Left cardiac atrium (tissue), 4 donors: ENCODE results near the gene ARID5B. TPM values are rescaled to one million over a fixed set of nuclear protein-coding genes. Genes with fewer than 3 reads are reported as not detected.

Experiments
- ATAC-seq, 2 donors: fragments of 200-7000 bp; cut with Tn5 transposase; one replicate each; pipeline ENCODE4 v1.9.1; 2020; ENCODE audit warnings: mild to moderate bottlenecking in 2 of 2, moderate library complexity in 2 of 2
- DNase-seq: peaks from one replicate; pipeline ENCODE4 v3.0.0-alpha.2; 2020
- intact Hi-C, 2 donors: fragments of 100-400 bp; cut with DNase I; formaldehyde crosslinking; loops; one replicate each; pipeline versions ENCODE4 v1.14.1 to v1.15.1; 2022 to 2023
- total RNA-seq, 2 donors: library from RNA; stranded (reverse); fragmentation: NEBNext Ultra II Directional; extraction: Animal tissue kit (Norgen Biotek cat#: 25700); gene quantifications; one replicate each; pipeline ENCODE4 v1.2.1, GENCODE V29; 2021
- donor health status: DM: no; HTN: yes; CAD: no.
- donor health status: DM: no; HTN: yes; CAD: no; lungs with severe emphysema.
- donor health status: DM: yes; HTN: yes; CAD: no.
- donor health status: Dilated cardiomyopathy.

The ARID5B gene
- total RNA-seq, 2 donors from 2014 or later, result 36.5 to 37.9 TPM

DNA sequence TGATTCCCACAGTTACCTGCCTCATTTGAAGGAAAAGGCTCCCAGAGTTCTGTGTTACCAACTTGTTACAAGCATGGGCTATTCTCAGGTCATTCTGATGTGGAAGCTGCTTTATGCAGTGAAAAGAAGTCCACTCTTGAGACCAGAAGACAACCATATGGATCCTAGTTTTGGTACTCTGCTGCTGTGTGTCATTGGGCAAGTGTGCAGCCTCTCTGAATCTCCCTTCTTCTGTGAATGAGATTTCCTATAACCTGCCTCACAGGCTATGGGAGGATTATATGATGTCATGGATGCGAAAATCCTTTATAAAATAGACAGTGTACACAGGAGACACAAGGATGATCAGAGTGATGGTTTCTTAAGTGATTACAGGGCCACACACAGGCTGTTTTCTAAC is 166.1 kb downstream of the ARID5B start:
- DNase-seq, result no peak
- ATAC-seq, result no peak
- intact Hi-C loops, result no loop called here

DNA sequence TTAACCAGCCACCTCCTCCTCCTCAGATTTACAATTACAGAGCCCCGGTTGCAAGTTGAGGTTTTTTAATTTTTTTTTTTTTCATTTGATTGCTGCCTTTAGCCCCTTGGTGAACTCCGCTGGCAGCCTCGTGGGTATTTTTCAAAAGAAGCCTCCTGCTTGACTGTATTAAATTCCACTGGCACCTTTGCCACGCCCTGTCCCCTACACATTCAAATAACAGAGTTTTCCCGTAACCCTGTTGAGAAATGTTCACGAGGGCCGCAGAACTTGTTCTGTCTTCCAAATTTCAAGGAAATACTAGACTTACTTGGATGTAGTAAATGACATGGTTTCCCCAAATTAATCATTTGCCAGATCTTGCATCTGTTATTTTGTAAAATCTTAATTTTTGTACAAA is 167.0 kb downstream of the ARID5B start:
- ATAC-seq (no peak), DNase-seq (no peak)
- intact Hi-C loops, result no loop called here

DNA sequence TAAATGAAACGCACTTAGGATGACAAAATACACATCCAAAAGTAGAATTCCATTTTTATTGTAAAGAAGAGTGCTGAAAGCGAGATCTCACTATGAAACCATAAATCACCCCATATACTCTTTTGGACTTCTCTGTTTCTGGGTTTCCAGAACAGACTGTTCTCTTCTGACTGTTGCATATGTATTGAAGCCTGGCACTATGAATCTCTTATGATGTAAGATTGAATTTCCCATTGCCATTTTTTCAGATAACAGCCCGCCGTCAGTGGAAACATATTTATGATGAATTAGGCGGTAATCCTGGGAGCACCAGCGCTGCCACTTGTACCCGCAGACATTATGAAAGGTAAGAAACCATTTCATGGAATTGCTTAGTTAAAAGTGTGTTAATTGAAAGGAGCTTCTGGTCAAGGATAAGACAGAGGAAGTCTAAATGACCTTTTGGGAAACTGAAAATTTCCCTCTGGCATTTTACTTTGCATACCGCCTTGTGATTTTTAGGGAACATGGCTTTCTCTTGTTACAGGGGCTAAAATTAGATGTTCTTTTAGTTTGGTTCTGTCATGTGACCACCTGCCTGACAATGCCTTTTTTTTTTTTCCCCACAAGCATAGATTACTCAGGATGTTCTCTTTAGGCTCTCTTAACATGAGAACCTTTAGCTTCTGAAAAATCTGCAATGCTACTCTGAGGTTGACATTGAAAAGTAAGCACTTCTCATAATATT is 168.1 kb downstream of the ARID5B start:
- DNase-seq, result no peak
- ATAC-seq, result peak in 1 of 2 donors; percentile 12
- intact Hi-C loops, result no loop called here

DNA sequence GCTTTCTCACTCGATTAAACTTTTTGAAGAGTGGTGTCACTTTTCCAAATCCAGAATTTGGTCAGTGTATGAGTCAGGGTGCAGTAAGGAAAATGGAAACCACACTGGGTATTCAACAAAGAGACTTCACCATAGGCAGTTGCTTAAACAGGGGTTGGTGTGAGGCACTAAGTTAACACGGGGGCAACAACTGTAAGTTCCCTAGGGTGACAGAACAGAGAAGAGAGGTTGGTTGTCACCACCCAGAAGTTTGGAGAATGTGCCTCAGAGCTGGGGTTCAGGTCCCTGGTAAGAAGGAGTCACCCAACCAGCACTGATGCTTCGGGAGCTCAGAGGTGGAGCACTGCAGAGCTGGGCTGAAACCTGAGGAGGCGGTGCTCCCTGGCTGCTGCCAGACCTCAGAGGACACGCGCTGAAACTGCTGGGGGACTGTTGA is 170.4 kb downstream of the ARID5B start:
- intact Hi-C loops, result no loop called here
- ATAC-seq, result no peak
- DNase-seq, result no peak

DNA sequence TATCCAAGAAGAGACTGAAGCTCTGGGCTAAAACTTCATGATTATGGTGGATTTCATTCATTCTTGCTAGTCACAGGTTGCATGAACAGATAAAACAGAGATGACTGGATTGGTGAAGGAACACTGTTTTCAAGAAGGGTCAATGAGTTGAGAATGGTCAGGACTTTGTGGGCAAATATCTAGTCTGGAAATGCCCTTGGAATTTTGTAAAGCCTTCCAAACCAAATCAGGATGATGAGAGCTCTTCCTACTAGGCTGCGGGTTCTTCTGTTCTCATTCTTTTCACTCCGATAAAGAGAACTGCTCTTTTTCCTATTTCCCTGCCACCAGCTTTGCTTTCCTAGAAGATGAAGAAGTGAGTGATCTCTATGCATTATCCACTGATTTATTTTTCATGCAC is 171.4 kb downstream of the ARID5B start:
- no peak for DNase-seq
- no peak for ATAC-seq
- intact Hi-C loops, result no loop called here

DNA sequence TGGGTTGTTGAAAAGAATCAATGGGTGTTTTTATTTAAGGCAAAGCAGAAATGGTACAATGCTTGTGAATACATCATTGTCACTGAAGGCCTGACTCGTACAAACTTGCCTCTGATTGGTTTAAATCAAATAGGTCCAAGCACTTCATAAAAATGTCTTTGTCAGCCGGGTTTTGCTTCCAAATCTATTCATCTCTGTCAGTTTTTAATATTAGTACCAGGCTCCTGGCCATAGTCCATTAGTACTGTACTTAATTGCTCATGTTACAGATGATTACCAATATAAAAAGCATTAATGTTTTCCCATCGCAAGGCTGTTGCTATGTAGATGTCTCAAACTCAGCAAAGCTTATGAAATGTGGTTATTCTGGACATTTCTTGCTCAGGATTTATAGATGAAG is 171.9 kb downstream of the ARID5B start:
- intact Hi-C loops, result no loop called here
- DNase-seq (no peak), ATAC-seq (no peak)

DNA sequence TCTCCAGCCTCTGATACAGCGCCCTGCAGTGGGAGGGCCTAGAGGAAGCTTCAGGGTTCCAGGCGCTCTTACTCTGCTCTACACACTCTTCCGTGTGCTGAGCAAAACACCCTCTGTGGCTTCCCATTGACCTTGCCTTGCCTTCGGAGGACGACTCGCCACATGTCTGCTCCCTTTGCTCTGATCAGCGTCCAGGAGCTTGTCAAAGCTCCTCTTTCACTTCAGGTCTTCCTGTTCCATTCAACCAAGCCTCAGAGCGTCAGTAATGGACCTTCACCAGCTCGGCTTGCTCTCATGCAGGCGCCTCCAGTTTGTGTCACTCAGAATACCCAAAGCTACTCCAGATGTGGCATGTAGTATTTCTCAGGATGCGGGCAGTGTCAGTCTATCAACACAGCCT is 173.9 kb downstream of the ARID5B start:
- DNase-seq, result no peak
- intact Hi-C loops, result no loop called here
- ATAC-seq, result peak; percentile 65 to 68

DNA sequence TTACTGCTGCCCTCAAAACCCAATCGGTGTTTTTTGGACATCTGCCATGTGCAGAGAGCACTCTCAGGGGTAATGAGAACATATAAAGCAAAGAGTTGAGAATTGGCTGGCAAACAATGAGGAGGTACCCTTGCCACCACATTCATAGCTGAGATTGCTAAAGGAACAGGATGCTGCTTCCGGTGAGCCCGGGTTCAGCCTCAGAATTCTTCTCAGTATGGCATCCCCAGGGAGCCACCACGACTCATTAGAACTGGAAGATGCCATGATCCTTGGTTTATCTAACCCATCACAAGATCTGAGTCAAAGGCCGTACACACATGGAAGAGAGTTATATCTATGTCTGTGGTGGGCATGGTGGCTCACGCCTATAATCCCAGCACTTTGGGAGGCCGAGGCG is 174.4 kb downstream of the ARID5B start:
- DNase-seq (no peak), ATAC-seq (peak in 1 of 2 donors; percentile 3)
- intact Hi-C loops, result no loop called here

DNA sequence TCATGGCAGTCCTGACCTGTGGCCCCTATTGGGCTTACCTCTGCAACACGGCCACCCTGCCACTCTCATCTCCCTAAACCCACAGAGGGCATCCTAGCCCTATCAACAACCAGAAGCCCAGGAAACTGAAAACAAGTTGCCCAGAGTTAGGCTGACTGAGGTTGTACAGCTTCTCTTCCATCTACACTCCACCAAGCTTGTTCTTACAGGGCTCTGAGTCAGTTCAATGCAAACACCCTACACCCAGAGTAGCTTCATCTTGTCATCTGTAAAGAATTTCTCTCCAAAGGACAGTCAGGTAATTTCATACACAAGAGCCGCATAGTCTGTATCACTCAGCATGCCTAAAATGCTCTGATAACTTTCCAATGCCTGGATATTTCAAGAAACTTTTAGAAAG is 175.4 kb downstream of the ARID5B start:
- intact Hi-C loops, result no loop called here
- peak in 1 of 2 donors; percentile 24 for ATAC-seq
- DNase-seq, result no peak

DNA sequence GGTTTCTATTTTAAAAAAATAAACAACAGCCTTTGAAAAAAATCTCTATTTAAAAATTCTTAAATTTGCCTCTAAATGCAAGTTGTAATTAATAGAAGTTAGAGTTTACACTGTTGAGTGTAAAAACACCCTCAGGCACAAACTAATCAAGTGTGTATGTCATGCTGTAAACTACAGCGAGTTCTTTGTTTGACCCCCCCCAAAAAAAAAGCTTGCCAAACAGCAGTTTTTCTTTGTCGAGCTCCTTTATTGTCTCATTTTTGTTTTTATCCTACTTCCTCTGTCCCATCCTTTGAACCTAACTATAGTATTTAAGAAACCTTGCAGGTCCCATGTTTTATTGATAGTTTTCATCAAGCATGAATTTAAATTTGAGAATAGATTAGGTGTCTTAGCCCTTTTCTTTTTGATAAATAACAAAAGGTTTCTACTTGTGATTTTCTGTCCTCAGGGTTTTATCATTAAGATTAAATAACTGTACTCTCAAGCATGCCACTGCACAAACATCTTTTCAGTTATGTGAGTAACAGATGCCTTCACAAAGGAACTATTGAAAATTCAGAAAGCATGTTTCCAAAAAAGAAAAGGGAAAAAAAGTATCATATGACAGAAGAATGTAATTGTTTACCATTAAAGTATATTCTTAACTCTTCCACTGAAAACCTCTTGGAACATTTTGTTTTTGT is 176.0 kb downstream of the ARID5B start:
- DNase-seq (no peak), ATAC-seq (no peak)
- intact Hi-C loops, result no loop called here

DNA sequence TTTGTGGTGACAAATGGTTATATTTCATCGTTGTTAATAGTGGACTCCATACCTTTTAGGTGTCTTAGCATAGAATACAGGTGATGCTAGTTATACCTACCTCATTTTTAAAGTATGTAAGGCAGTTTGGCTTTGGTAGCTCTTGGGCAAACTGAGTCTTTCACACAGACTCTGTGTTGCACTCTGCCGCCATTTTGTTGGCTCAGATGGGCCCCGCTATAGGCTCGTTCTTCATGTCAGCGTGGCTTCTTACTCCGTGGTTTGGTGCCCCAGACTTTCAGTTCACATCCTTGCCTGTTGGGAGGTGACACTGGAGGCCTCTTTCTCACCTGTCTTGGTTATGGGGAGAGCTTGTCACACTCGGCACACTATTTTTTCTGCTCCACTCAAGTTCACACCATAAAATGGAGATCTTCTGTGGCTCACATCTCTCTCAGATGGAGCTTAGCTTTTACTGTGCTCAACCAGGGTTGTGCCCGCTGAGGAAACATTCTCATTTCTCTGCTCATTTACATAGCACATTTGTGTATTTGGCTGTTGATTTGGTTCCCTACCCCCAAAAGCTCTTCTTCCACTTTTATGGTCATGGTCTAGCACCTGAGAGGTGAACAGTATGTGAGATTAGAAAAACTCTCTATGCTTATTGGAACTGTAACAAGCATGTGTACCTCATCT is 178.5 kb downstream of the ARID5B start:
- DNase-seq, result no peak
- intact Hi-C loops, result no loop called here
- ATAC-seq, result no peak

DNA sequence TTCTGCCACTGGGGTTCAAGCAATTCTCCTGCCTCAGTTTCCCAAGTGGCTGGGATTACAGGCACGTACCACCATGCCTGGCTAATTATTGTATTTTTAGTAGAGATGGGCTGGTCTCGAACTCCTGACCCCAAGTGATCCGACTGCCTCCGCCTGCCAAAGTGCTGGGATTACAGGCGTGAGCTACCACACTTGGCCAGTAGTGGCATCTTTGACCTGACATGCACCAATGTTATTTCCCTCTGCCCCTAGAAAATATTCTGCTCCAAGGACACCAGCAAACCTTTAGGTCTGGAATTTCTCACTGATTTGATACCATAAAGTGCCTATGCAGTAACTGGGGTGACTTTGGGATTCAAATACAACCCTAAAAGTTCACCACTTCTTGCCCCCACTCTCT is 179.4 kb downstream of the ARID5B start:
- DNase-seq (no peak), ATAC-seq (no peak)
- intact Hi-C loops, result no loop called here

DNA sequence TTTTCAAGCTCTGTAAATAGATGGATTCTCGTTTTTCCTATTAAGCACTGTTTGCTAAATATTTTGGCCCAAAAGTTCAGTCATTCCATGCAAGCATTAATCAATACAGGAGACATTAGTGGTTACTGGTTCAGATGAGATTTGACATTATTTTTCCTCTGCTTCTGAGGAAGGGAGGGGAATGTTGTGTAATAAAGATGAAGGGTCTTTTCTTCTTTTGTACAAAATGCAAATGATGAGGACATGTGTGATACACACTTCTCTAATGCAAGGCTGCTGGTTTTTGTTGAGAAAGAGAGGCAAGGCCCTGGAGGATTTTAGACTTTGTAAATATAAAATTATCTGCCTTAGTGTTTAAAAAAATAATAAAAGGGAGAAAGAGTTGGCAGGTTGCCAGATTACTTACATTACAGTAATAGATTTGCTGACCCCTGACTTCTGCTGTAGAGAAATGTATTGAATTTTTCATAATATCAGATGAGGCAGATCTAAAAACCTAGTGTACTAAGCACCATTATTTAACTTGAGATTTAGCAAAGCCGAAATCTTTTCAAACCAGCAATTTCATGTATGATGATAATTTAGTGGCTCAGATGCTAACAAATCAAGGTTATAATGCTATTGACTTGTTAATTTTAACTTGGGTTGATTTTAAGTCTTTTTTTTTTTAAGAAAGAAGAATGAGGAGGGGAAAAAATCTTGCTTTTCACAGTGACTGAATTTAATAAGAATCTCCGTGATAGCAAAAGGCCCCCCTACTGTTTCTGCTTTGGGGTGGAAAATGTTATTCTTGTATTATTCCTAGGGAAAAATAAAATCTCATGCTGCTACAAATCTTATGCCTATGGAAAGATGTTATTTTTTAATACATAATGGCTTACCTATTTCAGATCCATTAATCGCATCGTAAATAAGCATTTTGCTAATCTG is 180.1 kb downstream of the ARID5B start:
- intact Hi-C loops, result loop anchor here in 1 of 2 donors (2.0 kb wide), 1 partner anchor 31 kb away; no protein-coding TSS in a partner anchor
- ATAC-seq (no peak), DNase-seq (no peak)

DNA sequence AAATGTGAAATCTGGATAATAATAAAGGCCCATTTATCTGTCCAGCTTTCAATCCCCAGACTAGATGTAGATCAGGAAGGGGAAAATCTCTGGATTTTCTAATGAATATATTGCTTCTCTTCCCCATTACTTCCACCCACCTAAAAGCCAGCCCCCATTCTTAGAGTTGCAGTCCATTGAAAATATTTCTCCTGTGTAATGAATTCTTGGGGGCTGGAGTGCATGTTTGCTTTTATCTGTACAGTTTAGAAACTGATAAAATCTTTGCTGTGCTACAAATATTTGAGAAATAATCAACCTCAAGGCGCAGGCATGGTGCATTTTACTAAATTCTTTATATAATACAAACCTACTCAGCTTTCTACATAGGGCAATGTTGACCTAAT is 180.8 kb downstream of the ARID5B start:
- intact Hi-C loops, result loop anchor here in 1 of 2 donors (2.0 kb wide), 1 partner anchor 31 kb away; no protein-coding TSS in a partner anchor
- no peak for ATAC-seq

DNA sequence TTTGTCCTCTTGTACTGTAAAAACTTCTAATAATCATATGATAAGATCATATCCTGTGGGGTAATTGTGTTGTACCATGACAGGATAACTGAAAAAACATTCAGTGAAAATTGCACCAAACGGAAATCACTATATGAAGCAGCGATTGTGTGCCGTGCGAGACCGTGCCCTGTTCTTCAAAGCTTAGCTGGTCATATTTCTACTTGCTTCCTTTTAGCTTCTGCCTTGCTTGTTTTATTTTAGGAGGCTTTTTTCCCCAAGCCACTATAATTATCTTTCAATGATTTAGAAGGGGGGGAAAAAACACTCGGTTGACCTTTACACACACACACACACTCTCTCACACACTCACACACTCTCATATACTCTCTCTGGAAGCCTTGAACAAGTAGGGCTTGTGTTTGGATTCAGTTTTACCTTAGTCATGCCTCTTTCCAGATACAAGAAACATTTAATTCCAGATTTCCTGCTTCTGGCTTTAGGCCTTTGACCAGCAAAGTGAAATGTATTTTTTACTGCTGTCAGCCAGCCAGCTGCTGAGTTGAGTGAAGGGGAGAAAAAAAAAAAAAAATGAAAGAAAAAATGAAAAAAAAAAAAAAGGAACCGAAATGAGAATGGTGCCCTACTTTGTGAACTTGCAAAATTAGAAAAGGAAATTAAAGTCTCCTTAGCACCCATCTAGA is 181.4 kb downstream of the ARID5B start:
- intact Hi-C loops, result loop anchor here in 1 of 2 donors (2.0 kb wide), 1 partner anchor 32 kb away; no protein-coding TSS in a partner anchor
- ATAC-seq, result peak; percentile 44 to 52
- no peak for DNase-seq

More for the DNA sequence above, 180.8 kb downstream of the ARID5B start:
- DNase-seq, result no peak

DNA sequence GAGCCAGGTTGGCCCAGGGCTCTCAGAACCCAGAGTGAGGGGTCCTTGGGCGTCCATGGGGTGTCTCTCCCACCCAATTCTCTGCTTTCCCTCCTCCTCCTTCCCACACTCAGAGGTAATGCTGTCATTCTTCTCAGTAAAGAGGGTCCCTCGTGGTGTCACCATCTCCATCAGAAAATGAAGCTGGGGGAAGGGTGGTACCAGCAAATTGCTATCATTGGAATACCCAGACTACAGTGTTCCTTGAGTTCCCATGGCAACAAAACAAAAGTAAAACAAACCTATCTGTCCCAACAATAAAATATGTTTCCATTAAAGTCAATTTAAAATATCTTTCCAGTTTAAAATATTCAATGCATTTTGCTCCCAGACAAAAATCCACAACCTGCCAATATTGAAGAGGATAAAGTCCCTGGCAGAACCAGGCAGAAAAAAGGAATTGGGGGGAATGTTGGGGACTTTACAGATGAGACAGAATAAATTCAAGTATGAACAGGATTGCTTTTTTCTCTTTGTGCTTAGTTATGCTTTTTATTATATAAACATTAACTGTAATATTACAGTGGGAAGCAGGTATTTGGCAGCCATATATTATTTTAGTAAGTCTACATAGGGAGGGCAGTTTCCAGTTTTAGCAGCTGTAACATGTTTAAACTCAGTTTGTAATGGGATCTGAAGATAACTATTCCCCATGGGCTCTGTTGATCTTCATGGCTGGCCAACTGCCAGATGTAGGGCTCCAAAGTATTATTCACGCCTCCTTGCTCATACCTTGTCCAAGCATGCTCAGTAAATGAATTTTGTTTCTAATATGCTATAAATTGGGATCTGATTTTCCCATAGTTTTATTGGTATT is 182.1 kb downstream of the ARID5B start:
- ATAC-seq (peak; percentile 66 to 82), DNase-seq (peak; percentile 82)
- intact Hi-C loops, result loop anchor here in 1 of 2 donors (2.0 kb wide), 1 partner anchor 33 kb away; no protein-coding TSS in a partner anchor

DNA sequence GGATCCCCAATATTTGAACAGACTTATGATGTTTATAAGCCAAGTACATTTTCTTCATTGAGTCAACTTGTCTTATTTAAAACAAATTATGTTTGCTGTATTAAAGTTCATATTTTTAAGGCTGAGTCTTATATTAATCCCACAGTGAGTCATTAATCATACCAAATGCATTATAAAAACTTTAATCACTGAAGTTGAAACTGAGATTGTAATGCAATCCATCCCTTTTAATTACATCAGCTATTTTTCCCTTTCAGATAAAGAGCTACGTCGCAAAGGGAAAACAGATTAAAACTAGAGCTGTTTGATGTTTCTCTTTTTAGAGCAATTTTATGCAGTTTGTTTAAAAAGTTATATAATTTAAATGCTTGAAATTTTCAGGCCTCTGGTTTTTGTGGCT is 183.0 kb downstream of the ARID5B start:
- no peak for DNase-seq
- peak in 1 of 2 donors; percentile 35 for ATAC-seq
- intact Hi-C loops, result no loop called here

DNA sequence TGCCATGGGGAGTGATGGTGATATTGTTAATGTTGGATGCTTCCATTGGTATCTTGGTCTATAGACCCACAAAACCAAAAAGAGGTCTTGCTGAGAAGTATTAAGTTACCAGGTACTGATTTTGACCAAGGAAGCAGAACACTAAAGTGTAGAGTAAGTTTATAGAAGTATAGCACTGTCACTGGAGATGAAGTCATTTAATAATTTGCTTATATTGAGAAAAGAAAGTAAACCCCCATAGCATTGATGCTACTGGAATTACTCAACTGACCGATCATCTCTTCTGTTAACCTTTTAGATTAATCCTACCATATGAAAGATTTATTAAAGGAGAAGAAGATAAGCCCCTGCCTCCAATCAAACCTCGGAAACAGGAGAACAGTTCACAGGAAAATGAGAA is 183.9 kb downstream of the ARID5B start:
- DNase-seq (no peak), ATAC-seq (no peak)
- intact Hi-C loops, result no loop called here
